ENCODE results near the gene KRTAP5-2.
A peak's percentile ranks its signal among the peaks of the same experiment; 100 is the strongest.
"Not testable (repeated sequence)": the region's sequence is repeated elsewhere in the genome, so short reads cannot be mapped to it uniquely, and the experiment has no call there.

Gene KRTAP5-2, protein sequence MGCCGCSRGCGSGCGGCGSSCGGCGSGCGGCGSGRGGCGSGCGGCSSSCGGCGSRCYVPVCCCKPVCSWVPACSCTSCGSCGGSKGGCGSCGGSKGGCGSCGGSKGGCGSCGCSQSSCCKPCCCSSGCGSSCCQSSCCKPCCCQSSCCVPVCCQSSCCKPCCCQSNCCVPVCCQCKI

DNA sequence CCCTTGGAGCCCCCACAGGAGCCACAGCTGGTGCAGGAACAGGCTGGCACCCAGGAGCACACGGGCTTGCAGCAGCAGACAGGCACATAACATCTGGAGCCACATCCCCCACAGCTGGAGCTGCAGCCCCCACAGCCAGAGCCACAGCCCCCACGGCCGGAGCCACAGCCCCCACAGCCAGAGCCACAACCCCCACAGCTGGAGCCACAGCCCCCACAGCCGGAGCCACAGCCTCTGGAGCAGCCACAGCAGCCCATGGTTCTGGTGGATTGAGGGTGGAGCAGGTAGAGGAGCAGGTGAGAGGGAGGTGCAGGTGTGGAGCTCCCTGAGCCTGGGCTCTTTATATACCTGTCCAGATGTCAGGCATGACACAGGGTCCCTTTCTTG lies at the start of gene KRTAP5-2:
TSS of gene KRTAP5-2 (minus strand) at position 301 of the 387 bp plus-strand sequence. CDS start at position 257, 44 bp downstream.
- no peak for DNase-seq

GRCh38 chr11:1646540-1646939 lies 48.4 kb upstream of the KRTAP5-2 start:
- not testable (repeated sequence) for DNase-seq

DNA sequence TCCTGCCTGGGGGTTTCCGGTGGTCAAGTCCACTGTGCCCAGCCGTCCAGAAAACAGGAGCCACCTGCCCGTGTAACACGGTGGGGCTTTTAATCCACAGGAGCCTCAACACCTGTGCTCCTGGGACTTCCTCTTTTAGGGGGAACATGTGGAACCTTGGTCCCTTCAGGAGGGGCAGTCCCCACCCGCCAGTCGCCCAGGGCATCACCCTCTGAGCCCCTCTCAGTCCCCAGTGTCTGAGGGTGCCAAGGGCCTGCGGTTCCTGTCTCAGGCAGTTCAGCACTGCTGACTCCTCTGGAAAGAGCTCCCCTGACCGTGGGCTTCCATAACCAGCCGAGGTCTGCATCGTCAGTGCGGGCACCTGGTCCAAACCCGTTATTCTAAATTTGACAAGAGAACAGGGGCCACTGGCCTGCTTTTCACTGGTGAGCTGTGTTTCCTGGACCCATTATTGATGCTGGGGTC lies 47.3 kb upstream of the KRTAP5-2 start:
- no peak for DNase-seq

GRCh38 chr11:1644601-1645356 lies 46.7 kb upstream of the KRTAP5-2 start:
- DNase-seq = no peak

GRCh38 chr11:1643146-1643690 lies 45.1 kb upstream of the KRTAP5-2 start:
- no peak for DNase-seq

GRCh38 chr11:1642288-1643145 lies 44.4 kb upstream of the KRTAP5-2 start:
- DNase-seq = no peak

DNA sequence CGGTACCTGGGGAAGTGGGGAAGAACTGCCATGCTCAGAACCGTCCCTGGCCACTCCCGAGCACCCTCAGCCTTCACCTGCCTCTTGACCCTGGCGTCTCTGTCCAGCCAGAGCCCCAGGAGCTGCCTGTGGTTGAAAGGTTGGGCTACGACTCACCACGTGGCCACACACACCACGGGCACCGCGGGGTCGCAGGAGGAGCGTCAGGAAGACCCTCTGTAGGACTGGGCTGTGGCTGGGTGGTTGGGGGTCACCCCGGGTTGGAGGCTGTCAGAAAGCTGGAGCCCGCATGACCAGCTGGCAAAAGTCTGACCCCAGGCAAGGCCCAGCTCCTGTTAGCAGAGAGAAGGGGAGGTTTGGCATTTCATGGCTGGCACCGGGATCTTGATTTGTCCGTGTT lies 43.0 kb upstream of the KRTAP5-2 start:
- no peak for DNase-seq

DNA sequence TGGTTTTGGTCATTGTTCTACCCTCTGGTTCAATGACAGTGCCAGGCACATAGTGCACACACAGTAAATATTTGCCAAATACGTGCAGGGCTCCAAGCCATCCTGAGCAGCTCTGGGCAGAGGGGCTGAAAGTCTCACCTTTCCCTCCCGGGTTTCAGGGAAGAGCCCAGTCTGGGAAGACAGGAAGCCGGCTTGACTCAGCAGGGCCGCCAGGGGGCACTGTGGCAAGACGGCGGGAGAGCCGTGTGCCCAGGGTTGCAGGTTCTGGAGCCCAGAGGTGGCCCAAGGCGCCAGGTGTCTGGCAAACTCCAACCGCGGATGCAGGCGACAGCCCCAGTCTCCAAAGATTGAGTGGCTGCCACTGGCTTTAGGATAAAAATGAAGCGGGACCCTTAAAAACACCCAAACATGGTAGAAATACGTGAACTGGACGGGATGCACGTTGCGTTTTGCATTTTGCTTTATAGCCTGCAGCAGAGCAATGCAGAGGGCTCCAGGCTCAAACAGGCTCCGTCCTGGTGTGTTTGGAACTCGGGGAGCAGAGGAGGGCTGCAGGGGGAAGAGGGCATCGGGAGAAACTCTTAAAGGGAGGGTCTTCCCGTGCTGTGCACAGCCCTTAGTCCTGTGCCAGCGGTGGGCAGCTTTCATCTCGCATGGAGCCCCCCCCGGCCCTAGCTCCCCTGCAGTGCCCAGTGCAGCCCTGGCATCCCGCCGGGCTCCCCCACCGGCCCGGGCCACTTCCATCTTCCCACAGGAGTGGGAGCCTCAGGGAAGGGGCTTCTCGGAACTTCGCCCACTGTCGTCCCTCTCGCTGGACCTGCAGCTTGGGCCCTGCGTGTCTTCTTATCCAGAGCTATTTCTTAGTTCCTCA lies 42.2 kb upstream of the KRTAP5-2 start:
- DNase-seq = peak; percentile 50

DNA sequence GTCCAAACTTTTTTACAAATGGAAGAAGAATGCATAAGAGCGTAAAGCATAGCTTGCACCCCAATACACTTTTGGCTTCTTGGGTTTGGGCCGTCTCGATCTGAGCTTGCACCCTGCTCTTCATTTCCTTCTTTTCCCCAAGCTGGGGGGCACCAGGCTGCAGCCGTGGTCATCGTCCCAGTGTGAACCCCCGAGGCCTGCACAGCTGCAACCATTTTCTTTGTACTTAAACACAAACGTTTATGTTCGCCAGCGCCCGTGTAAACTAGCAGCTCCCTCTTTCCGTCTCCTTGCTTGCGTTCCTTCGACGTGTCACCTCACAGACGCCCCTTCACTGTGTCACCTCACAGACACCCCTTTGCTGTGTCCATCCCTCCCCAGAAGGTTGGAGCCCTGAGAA lies 41.6 kb upstream of the KRTAP5-2 start:
- DNase-seq = no peak

- DNase-seq = no peak
Measured at GRCh38 chr11:1639102-1639620, 41.1 kb upstream of the KRTAP5-2 start.

- DNase-seq = no peak
Measured at GRCh38 chr11:1638344-1638743, 40.2 kb upstream of the KRTAP5-2 start.

- no peak for DNase-seq
Measured at GRCh38 chr11:1637628-1638027, 39.5 kb upstream of the KRTAP5-2 start.

GRCh38 chr11:1636291-1636950 lies 38.3 kb upstream of the KRTAP5-2 start:
- DNase-seq = no peak

- DNase-seq = no peak
Measured at GRCh38 chr11:1633864-1634263, 35.8 kb upstream of the KRTAP5-2 start.

GRCh38 chr11:1632053-1632714 lies 34.1 kb upstream of the KRTAP5-2 start:
- DNase-seq = no peak

DNA sequence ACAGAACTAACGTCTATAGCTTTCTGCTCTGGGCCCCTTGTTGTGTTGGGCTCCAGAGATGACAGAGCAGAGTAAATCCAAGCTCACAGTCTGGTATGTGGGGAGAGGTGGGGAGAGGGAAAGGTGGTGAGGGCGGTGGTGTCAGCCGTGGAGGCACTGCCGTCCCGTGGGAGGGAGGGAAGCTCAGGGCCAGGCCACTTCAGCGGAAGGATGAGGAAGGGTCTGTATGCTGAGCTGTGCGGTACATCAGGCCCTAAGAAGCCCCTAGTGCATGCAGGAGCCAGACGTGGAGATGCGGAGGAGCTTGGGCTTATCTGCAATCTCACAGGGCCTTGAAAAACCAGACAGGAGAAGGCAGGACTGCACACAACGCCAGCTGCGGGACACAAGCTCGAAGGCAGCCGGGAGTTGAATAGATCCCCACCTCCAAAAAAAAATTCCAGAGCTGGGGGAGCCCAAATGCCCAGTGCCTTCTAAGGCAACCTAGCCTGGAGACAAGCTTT lies 33.0 kb upstream of the KRTAP5-2 start:
- no peak for DNase-seq

GRCh38 chr11:1630271-1630670 lies 32.2 kb upstream of the KRTAP5-2 start:
- DNase-seq = no peak

- DNase-seq = no peak
Measured at GRCh38 chr11:1629326-1630185, 31.5 kb upstream of the KRTAP5-2 start, which contains the start of gene KRTAP5-5. Gene KRTAP5-5 (plus strand): TSS chr11:1629775. CDS start chr11:1629841, 66 bp downstream.
